GM06990 (cell line): ENCODE data around the gene PTPRM.

Source experiments
- DNase-seq: peaks from one replicate; pipeline ENCODE4 v3.0.0-alpha.2; 2011; ENCODE audit not compliant: insufficient read length; ENCODE audit errors: extremely low read depth
- H3K27me3 ChIP-seq: replicated peaks from 2 replicates; pipeline ENCODE4 v1.6.0; 2011; ENCODE audit warnings: low read length; ENCODE audit not compliant: control insufficient read depth, insufficient read depth
- H3K36me3 ChIP-seq: 2 replicates; pipeline ENCODE4 v1.5.1; 2011; ENCODE audit warnings: low read length; ENCODE audit not compliant: control insufficient read depth, insufficient read depth
- H3K4me3 ChIP-seq: replicated peaks from 2 replicates; pipeline ENCODE4 v1.5.1; 2011; ENCODE audit warnings: low read depth, mild to moderate bottlenecking, control low read depth, low read length
- CTCF ChIP-seq: IDR thresholded peaks from 2 replicates; pipeline ENCODE4 v1.5.1; 2011; ENCODE audit warnings: low read length, control low read depth, mild to moderate bottlenecking, inconsistent platforms; ENCODE audit not compliant: insufficient read depth, poor library complexity, severe bottlenecking

PTPRM gene

GRCh38 chr18:8163286-8163959, 596.3 kb downstream of the PTPRM start:
- H3K27me3 ChIP-seq = no peaks in the 10 kb centered on the region
- no peaks in the 10 kb centered on the region for H3K36me3 ChIP-seq
- H3K4me3 ChIP-seq = no peak overlapping the region
- TF ChIP-seq CTCF = no peak
- DNase-seq = no peak

GRCh38 chr18:8165095-8165494, 598.0 kb downstream of the PTPRM start:
- Histone ChIP-seq H3K36me3 (no peaks in the 10 kb centered on the region), H3K27me3 (no peaks in the 10 kb centered on the region)

GRCh38 chr18:8167026-8167425, 599.9 kb downstream of the PTPRM start:
- no peaks in the 10 kb centered on the region for H3K27me3 ChIP-seq
- no peak for TF ChIP-seq CTCF
- no peak overlapping the region for H3K4me3 ChIP-seq
- DNase-seq = no peak
- no peaks in the 10 kb centered on the region for H3K36me3 ChIP-seq

More at GRCh38 chr18:8165095-8165494, 598.0 kb downstream of the PTPRM start:
- TF ChIP-seq CTCF = no peak
- no peak overlapping the region for H3K4me3 ChIP-seq
- DNase-seq = no peak

- Histone ChIP-seq H3K27me3 (no peaks in the 10 kb centered on the region), H3K4me3 (no peak overlapping the region), H3K36me3 (no peaks in the 10 kb centered on the region)
- DNase-seq = no peak
- TF ChIP-seq CTCF = no peak
Observed at GRCh38 chr18:8167673-8168072, 600.6 kb downstream of the PTPRM start.

GRCh38 chr18:8169722-8170121, 602.6 kb downstream of the PTPRM start:
- DNase-seq = no peak
- no peaks in the 10 kb centered on the region for H3K27me3 ChIP-seq
- H3K4me3 ChIP-seq = no peak overlapping the region
- TF ChIP-seq CTCF = no peak
- H3K36me3 ChIP-seq = no peaks in the 10 kb centered on the region

GRCh38 chr18:8174771-8175170, 607.7 kb downstream of the PTPRM start:
- no peak overlapping the region for H3K4me3 ChIP-seq
- H3K36me3 ChIP-seq = no peaks in the 10 kb centered on the region
- DNase-seq = no peak
- no peak for TF ChIP-seq CTCF
- H3K27me3 ChIP-seq = no peaks in the 10 kb centered on the region
